Subcutaneous abdominal adipose tissue (tissue), 5 donors: ENCODE measurements around the gene ZNF197.

Source experiments
- H3K27ac ChIP-seq: one replicate; pipeline ENCODE4 v1.7.0; 2013; ENCODE audit warnings: low read depth, mild to moderate bottlenecking, inconsistent platforms, low read length, moderate library complexity
- H3K27me3 ChIP-seq, 5 donors: one replicate each; pipeline ENCODE4 v1.7.0; 2013; ENCODE audit warnings: low read length in 5 of 5, inconsistent platforms in 1 of 5; ENCODE audit not compliant: control insufficient read depth in 5 of 5, insufficient read depth in 4 of 5
- H3K36me3 ChIP-seq, 5 donors: one replicate each; pipeline ENCODE4 v1.7.0; 2013; ENCODE audit warnings: low read length in 5 of 5; ENCODE audit not compliant: control insufficient read depth in 5 of 5, insufficient read depth in 5 of 5
- H3K4me1 ChIP-seq, 5 donors: one replicate each; pipeline ENCODE4 v1.7.0; 2013; ENCODE audit warnings: low read length in 5 of 5, mild to moderate bottlenecking in 3 of 5, moderate library complexity in 1 of 5; ENCODE audit not compliant: control insufficient read depth in 5 of 5, insufficient read depth in 5 of 5
- H3K4me3 ChIP-seq, 5 donors: one replicate each; pipeline ENCODE4 v1.7.0; 2013; ENCODE audit warnings: low read length in 5 of 5, low read depth in 1 of 5
- H3K9ac ChIP-seq, 5 donors: one replicate each; pipeline ENCODE4 v1.7.0; 2013; ENCODE audit warnings: low read length in 5 of 5, mild to moderate bottlenecking in 4 of 5, moderate library complexity in 3 of 5
- H3K9me3 ChIP-seq, 5 donors: one replicate each; pipeline ENCODE4 v1.7.0; 2013; ENCODE audit warnings: low read length in 5 of 5; ENCODE audit not compliant: control insufficient read depth in 5 of 5
- donor health status: healthy.
- donor health status: healthy.
- donor health status: healthy.
- donor health status: healthy.
- donor health status: healthy.

Gene ZNF197

GRCh38 chr3:44682182-44682896 lies 57.5 kb downstream of the ZNF197 start:
- Histone ChIP-seq H3K4me3 (no peak overlapping the region), H3K27me3 (no peaks in the 10 kb centered on the region), H3K27ac (no peak overlapping the region), H3K36me3 (peaks cover 0 to 4% (median 3%) of the 10 kb centered on the region in 5 donors), H3K9ac (no peak overlapping the region), H3K4me1 (peaks cover 3 to 16% (median 12%) of the 10 kb centered on the region in 5 donors), H3K9me3 (peaks cover 0 to 15% (median 6%) of the 10 kb centered on the region in 5 donors)

DNA sequence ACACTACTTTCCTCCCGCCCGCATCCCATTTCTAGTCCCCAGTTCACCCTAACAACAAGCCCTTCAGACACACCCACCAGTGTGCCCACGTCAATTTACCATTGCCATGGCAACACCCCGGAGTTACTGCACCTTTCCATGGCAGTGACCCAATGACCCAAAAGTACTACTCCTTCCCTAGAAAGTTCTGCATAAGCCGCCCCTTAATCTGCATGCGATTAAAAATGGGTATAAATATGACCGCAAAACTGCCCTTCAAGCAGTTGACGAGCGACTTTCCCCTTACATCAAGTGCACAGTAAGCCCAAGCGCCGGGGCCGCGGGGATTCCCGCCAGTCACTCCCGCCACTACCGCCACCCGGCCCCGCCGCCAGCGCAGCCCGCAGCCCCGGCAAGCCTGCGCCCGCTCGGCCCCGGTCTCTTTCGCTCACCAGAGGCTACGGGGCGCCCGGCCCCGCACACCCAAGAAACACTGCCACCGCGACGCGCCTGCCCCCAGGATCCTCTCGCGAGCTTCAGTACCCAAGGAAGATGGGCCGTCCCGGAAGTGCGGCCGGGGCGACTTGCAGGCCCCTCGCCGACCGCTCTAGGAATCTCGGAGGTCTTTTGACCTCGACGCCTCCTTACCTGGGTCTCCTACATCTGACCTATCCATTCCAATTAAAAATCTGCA lies 60.4 kb downstream of the ZNF197 start:
- H3K9ac ChIP-seq: peak overlapping the region; percentile 49 to 76 (median 60)
- peak overlapping the region; percentile 77 to 90 (median 80) for H3K4me3 ChIP-seq
- H3K36me3 ChIP-seq: peaks cover 0 to 4% (median 3%) of the 10 kb centered on the region in 5 donors
- no peak overlapping the region for H3K27ac ChIP-seq
- H3K27me3 ChIP-seq: peaks cover 0 to 7% (median 5%) of the 10 kb centered on the region in 5 donors
- H3K4me1 ChIP-seq: peaks cover 5 to 16% (median 12%) of the 10 kb centered on the region in 5 donors
- H3K9me3 ChIP-seq: peaks cover 0 to 15% (median 6%) of the 10 kb centered on the region in 5 donors

- H3K4me1 ChIP-seq: peaks cover 5 to 16% (median 12%) of the 10 kb centered on the region in 5 donors
- peaks cover 0 to 7% (median 5%) of the 10 kb centered on the region in 5 donors for H3K27me3 ChIP-seq
- H3K9ac ChIP-seq: peak overlapping the region in 1 of 5 donors; percentile 35
- H3K4me3 ChIP-seq: no peak overlapping the region
- peaks cover 0 to 8% (median 0%) of the 10 kb centered on the region in 5 donors for H3K9me3 ChIP-seq
- peaks cover 0 to 3% (median 0%) of the 10 kb centered on the region in 5 donors for H3K36me3 ChIP-seq
- H3K27ac ChIP-seq: no peak overlapping the region
These were observed 63.1 kb downstream of the ZNF197 start for GRCh38 chr3:44687898-44688297.
